ENCODE results near the gene POU3F1. TPM values are rescaled to one million over a fixed set of nuclear protein-coding genes. Genes with fewer than 3 reads are reported as not detected.

POU3F1 gene
- total and polyA plus RNA-seq, 2 of the 4 experiments (the other 2 are of a cell fraction) = not detected

- TF ChIP-seq, protein P1, sequence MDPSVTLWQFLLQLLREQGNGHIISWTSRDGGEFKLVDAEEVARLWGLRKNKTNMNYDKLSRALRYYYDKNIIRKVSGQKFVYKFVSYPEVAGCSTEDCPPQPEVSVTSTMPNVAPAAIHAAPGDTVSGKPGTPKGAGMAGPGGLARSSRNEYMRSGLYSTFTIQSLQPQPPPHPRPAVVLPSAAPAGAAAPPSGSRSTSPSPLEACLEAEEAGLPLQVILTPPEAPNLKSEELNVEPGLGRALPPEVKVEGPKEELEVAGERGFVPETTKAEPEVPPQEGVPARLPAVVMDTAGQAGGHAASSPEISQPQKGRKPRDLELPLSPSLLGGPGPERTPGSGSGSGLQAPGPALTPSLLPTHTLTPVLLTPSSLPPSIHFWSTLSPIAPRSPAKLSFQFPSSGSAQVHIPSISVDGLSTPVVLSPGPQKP (IDR thresholded peaks at IDR 0.05; ENCODE audit: borderline replicate concordance, low read depth, low read length) = no peak
- TF ChIP-seq POLR2A (IDR thresholded peaks at IDR 0.05; ENCODE audit: low read depth, low read length) (peak; percentile 92), NFE2L2 (IDR thresholded peaks at IDR 0.05; ENCODE audit: low read depth, low read length) (no peak)
These were observed 34.0 kb downstream of the POU3F1 start, which contains the start of gene UTP11 (continued) for GRCh38 chr1:38012363-38013226.

DNA sequence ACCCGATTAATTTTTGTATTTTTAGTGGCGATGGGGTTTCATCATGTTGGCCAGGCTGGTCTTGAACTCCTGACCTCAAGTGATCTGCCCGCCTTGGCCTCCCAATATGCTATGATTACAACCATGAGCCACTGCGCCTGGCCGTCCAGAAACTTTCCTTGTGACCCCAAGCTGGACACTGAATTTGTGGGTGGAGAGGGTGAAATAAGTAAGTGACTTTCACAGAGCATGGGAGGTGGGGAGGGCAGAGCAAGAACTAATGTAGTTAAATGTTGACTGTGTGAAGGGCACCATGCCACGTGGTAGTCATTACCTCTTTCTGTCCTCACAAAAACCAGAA, 36.8 kb downstream of the POU3F1 start:
- BruUV-seq (replicated peaks) = no TSS peak
- Histone ChIP-seq H3K27ac (ENCODE audit: insufficient read depth, low read length) (no peak overlapping the region), H4K91ac (ENCODE audit: insufficient read depth, low read depth, low read length) (no peak overlapping the region), H3K4me1 (ENCODE audit: control insufficient read depth, insufficient read depth, low read length) (peaks cover 2% of the 10 kb centered on the region; the same call in 1 of the 2 replicates), H4K20me1 (ENCODE audit: insufficient read depth, low read length) (0 out of 2 replicates have a peak, but pooled peaks cover 8% of the 10 kb centered on the region), H2BK120ac (ENCODE audit: low read depth, low read length) (no peak overlapping the region), H3K36me3 (ENCODE audit: control insufficient read depth, insufficient read depth, low read length) (no peaks in the 10 kb centered on the region; the same call in 1 of the 2 replicates), H2AK9ac (replicated peaks; ENCODE audit: low read depth, low read length, poor library complexity) (peak overlapping the region; percentile 42), H4K8ac (ENCODE audit: low read depth in 2 of 2, low read length in 2 of 2) (no peak overlapping the region), H3K9ac (ENCODE audit: low read depth, low read length) (no peak overlapping the region), H3K4me3 (ENCODE audit: insufficient read depth, low read depth, low read length) (no peak overlapping the region), H2BK15ac (ENCODE audit: low read depth, low read length) (no peak overlapping the region), H4K5ac (ENCODE audit: low read depth, low read length) (no peak overlapping the region), H2AK5ac (ENCODE audit: low read depth, low read length) (no peak overlapping the region), H2AFZ (replicated peaks; ENCODE audit: low read length, poor library complexity) (no peak overlapping the region), H3K9me1 (ENCODE audit: insufficient read depth, low read length) (0 out of 2 replicates have a peak, but pooled peaks cover 2% of the 10 kb centered on the region), H3K14ac (replicated peaks; ENCODE audit: low read depth, low read length) (no peak overlapping the region), H3K79me1 (ENCODE audit: low read depth in 1 of 2, low read length in 2 of 2) (peaks cover 8 to 19% of the 10 kb centered on the region in 2 experiments; a peak in 3 of 4 replicates), H3K56ac (ENCODE audit: extremely low read depth, insufficient read depth, low read length) (no peak overlapping the region), H2BK20ac (ENCODE audit: low read depth, low read length) (no peak overlapping the region), H3K9me3 (ENCODE audit: control insufficient read depth, insufficient read depth, low read length) (no peaks in the 10 kb centered on the region), H3K4me2 (ENCODE audit: low read depth, low read length) (no peak overlapping the region), H3K18ac (ENCODE audit: low read depth, low read length) (no peak overlapping the region), H3K4ac (ENCODE audit: low read depth, low read length) (no peak overlapping the region), H3K23ac (ENCODE audit: low read depth, low read length) (no peak overlapping the region), H3K27me3 (ENCODE audit: control insufficient read depth, insufficient read depth, low read length) (no peaks in the 10 kb centered on the region), H2BK5ac (ENCODE audit: low read depth, low read length, poor library complexity, severe bottlenecking) (no peak overlapping the region)
- intact Hi-C loops (cut with micrococcal nuclease) = no loop called here
- ATAC-seq (ENCODE audit: low read depth) (no peak), DNase-seq (no peak)
- TF ChIP-seq MAZ (IDR thresholded peaks at IDR 0.05; ENCODE audit: borderline replicate concordance, low read depth, low read length) (no peak), CTCF (conservative IDR thresholded peaks at IDR 0.05; ENCODE audit: low read depth, low read length) (no peak), BHLHE40 (IDR thresholded peaks at IDR 0.05; ENCODE audit: low read depth, low read length) (no peak), NFE2L2 (IDR thresholded peaks at IDR 0.05; ENCODE audit: low read depth, low read length) (no peak), USF2 (IDR thresholded peaks at IDR 0.05; ENCODE audit: low read depth, low read length) (no peak), FOS (IDR thresholded peaks at IDR 0.05; ENCODE audit: low read depth, low read length) (no peak), POLR2A (IDR thresholded peaks at IDR 0.05; ENCODE audit: low read depth, low read length) (no peak), SMC3 (IDR thresholded peaks at IDR 0.05; ENCODE audit: low read depth, low read length) (no peak)
- TF ChIP-seq, protein P1 (IDR thresholded peaks at IDR 0.05; ENCODE audit: borderline replicate concordance, low read depth, low read length) = no peak
- in situ Hi-C loops (cut with MboI; ENCODE audit: low sequenced_read_pairs) = loop anchor here (25.0 kb wide), 3 partner anchors 423 to 1548 kb away; partner anchors contain the start of genes GNL2, MRPS15 and OSCP1
- CTCF ChIA-PET = no interaction called here
- POLR2A ChIA-PET (ENCODE audit: unreplicated experiment) = no interaction called here
- WGBS, 2 experiments (ENCODE audit: extremely low coverage in 2 of 2, insufficient read length in 1 of 2) = no CpG with 5 or more reads among the region's 6 CpGs
- dilution Hi-C loops (cut with HindIII; ENCODE audit: low sequenced_read_pairs, unreplicated experiment) = no loop called here
